ENCODE measurements around the gene ENHO.

DNA sequence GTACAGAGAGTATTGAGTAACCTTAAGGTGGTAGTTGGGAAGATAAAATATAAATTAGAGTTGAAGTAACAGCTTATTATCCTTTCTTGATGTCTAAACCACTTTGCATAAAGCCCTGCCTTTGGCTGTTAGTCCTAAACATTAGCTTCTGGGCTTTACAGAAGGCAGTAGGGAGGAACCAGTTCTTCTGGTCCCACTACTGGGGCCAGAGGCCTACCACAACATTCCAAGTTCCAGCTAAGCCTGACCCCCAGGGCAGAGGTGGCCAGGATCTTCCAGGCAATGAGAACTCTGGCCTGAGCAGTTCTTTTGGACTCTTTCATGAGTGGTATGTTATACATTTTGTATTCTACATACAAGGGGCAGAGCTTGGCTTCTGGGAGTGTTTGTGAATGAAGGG is 38.1 kb downstream of the ENHO start:
- TF ChIP-seq, protein P1, sequence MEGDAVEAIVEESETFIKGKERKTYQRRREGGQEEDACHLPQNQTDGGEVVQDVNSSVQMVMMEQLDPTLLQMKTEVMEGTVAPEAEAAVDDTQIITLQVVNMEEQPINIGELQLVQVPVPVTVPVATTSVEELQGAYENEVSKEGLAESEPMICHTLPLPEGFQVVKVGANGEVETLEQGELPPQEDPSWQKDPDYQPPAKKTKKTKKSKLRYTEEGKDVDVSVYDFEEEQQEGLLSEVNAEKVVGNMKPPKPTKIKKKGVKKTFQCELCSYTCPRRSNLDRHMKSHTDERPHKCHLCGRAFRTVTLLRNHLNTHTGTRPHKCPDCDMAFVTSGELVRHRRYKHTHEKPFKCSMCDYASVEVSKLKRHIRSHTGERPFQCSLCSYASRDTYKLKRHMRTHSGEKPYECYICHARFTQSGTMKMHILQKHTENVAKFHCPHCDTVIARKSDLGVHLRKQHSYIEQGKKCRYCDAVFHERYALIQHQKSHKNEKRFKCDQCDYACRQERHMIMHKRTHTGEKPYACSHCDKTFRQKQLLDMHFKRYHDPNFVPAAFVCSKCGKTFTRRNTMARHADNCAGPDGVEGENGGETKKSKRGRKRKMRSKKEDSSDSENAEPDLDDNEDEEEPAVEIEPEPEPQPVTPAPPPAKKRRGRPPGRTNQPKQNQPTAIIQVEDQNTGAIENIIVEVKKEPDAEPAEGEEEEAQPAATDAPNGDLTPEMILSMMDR (IDR thresholded peaks at IDR 0.05): no peak
- no peak for TF ChIP-seq POLR2A (IDR thresholded peaks at IDR 0.05)

Measured in adrenal gland (tissue), 5 donors.